Mesendoderm (in vitro differentiated cells): ENCODE measurements around the gene ERG.

Experiments
- DNase-seq: peaks from one replicate; pipeline ENCODE4 v3.0.0; 2013
- H2AK5ac ChIP-seq: 2 replicates; pipeline ENCODE4 v1.6.1; 2013; ENCODE audit warnings: low read length, inconsistent platforms
- H2BK120ac ChIP-seq: 2 replicates; pipeline ENCODE4 v1.6.1; 2013; ENCODE audit warnings: low read depth, mild to moderate bottlenecking, low read length, moderate library complexity, mixed read lengths
- H2BK15ac ChIP-seq: replicated peaks from 2 replicates; pipeline ENCODE4 v1.6.1; 2013; ENCODE audit warnings: low read depth, mild to moderate bottlenecking, moderate library complexity
- H2BK5ac ChIP-seq: 2 replicates; pipeline ENCODE4 v1.6.1; 2013; ENCODE audit warnings: low read length, inconsistent platforms
- H3K18ac ChIP-seq: 2 replicates; pipeline ENCODE4 v1.6.1; 2013; ENCODE audit warnings: mild to moderate bottlenecking, low read length, mixed read lengths
- H3K23ac ChIP-seq: one replicate; pipeline ENCODE4 v1.6.1; 2013; ENCODE audit warnings: low read length
- H3K27ac ChIP-seq: 2 replicates; pipeline ENCODE4 v1.5.1; 2013; ENCODE audit warnings: low read depth, mild to moderate bottlenecking, inconsistent platforms, low read length, moderate library complexity
- H3K27me3 ChIP-seq: 2 replicates; pipeline ENCODE4 v1.6.1; 2013; ENCODE audit warnings: low read length, control low read depth, mild to moderate bottlenecking, inconsistent platforms; ENCODE audit not compliant: insufficient read depth, poor library complexity
- H3K36me3 ChIP-seq: 2 replicates; pipeline ENCODE4 v1.6.1; 2013; ENCODE audit warnings: low read length, inconsistent platforms; ENCODE audit not compliant: control insufficient read depth, insufficient read depth
- H3K4ac ChIP-seq: one replicate; pipeline ENCODE4 v1.6.1; 2013; ENCODE audit warnings: low read depth, mild to moderate bottlenecking, low read length, moderate library complexity
- H3K4me1 ChIP-seq: 2 replicates; pipeline ENCODE4 v1.6.1; 2013; ENCODE audit warnings: low read depth, low read length, inconsistent platforms; ENCODE audit not compliant: control insufficient read depth
- H3K4me2 ChIP-seq: 2 replicates; pipeline ENCODE4 v1.6.1; 2013; ENCODE audit warnings: low read length
- H3K4me3 ChIP-seq: 2 replicates; pipeline ENCODE4 v1.5.1; 2013; ENCODE audit warnings: mild to moderate bottlenecking, low read length
- H3K56ac ChIP-seq: one replicate; pipeline ENCODE4 v1.6.1; 2013; ENCODE audit warnings: low read length
- H3K79me1 ChIP-seq: 2 replicates; pipeline ENCODE4 v1.6.1; 2013; ENCODE audit warnings: low read length, inconsistent platforms
- H3K79me2 ChIP-seq: 2 replicates; pipeline ENCODE4 v1.6.1; 2013; ENCODE audit warnings: mild to moderate bottlenecking, low read length; ENCODE audit not compliant: control insufficient read depth, insufficient read depth
- H3K9ac ChIP-seq: 2 replicates; pipeline ENCODE4 v1.6.1; 2013; ENCODE audit warnings: low read length, inconsistent platforms
- H4K5ac ChIP-seq: one replicate; pipeline ENCODE4 v1.6.1; 2013; ENCODE audit warnings: low read length
- H4K8ac ChIP-seq: one replicate; pipeline ENCODE4 v1.6.1; 2013; ENCODE audit warnings: low read depth, mild to moderate bottlenecking, control low read depth, low read length, moderate library complexity
- WGBS: extraction: QIAGEN DNeasy Blood & Tissue Kit; methylation state at CpG from one replicate; pipeline ENCODE4 v1.1.7; 2013; ENCODE audit warnings: low lambda C conversion rate, missing lambda C conversion rate; ENCODE audit not compliant: insufficient coverage; ENCODE audit errors: extremely low coverage; 5-methylcytosine and 5-hydroxymethylcytosine counted together

Gene ERG

DNA sequence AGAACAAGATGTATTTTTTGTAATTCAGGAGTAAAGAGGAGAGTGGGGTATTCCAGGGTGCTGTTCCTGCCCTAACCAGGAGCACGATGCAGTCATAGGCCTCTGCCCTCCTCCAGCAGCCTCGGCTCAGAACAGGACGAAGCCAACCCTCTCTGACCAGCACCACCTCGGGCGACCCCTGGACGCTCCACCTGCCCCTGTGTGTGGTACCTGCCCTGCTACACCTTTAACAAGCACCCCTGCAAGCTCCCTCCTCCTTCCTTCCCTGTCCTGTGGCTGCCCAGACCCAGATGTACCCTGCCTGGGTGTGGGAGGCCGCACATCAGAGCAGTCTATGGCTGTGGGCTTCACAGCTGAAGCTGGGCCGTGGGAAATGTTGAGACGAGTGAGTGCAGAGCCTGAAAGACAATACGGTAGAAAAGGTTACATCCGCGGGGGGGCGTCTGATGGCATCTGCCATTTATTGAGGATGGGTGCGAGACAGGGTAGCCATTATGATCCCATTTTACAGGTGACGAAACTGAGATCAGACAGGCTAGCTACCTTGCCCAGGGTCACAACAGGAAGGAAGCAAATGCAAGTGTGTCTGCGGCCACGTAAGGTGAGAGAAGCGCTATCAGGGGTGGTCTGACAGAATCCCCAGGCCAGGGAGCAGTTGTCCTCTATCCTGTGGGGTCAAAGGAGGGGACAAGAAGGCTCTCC lies 4.6 kb downstream of the ERG start:
- H3K4me1 ChIP-seq: peaks cover 2% of the 10 kb centered on the region
- no peaks in the 10 kb centered on the region for H3K79me1 ChIP-seq
- no peak overlapping the region for H3K23ac ChIP-seq
- no peaks in the 10 kb centered on the region for H3K27me3 ChIP-seq
- no peak overlapping the region for H3K56ac ChIP-seq
- no peak overlapping the region for H2BK5ac ChIP-seq
- no peaks in the 10 kb centered on the region for H3K36me3 ChIP-seq
- H3K18ac ChIP-seq: no peak overlapping the region
- no peak overlapping the region for H2AK5ac ChIP-seq
- H4K8ac ChIP-seq: no peak overlapping the region
- WGBS: no CpG with 5 or more reads among the region's 18 CpGs
- no peaks in the 10 kb centered on the region for H3K79me2 ChIP-seq
- DNase-seq: no peak
- no peak overlapping the region for H3K9ac ChIP-seq
- no peak overlapping the region for H3K4ac ChIP-seq
- no peak overlapping the region for H2BK15ac ChIP-seq
- no peak overlapping the region for H3K27ac ChIP-seq
- no peak overlapping the region for H4K5ac ChIP-seq
- H3K4me2 ChIP-seq: no peak overlapping the region
- H2BK120ac ChIP-seq: no peak overlapping the region
- H3K4me3 ChIP-seq: no peak overlapping the region

DNA sequence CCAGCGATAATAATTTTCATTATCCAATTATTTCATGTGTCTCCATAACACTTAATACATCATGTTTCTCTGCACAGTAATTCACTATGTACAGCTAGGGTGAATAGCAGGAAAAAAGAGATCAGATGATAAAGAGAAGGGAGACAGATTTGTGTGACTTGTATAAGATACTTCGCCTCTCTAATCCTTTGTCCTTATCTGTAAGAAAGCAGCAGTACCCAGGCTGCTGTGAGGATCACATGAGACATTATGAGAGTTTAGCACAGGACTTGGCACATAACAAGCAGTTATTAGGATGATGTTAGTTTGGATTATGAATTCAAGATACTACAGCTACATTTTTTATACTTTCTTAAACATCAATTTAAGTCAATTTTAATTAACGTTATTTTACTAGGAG lies 6.3 kb downstream of the ERG start:
- Histone ChIP-seq H3K36me3 (no peaks in the 10 kb centered on the region), H3K18ac (no peak overlapping the region), H3K4me1 (peaks cover 2% of the 10 kb centered on the region), H4K5ac (no peak overlapping the region), H3K4ac (no peak overlapping the region), H2BK5ac (no peak overlapping the region), H2BK15ac (no peak overlapping the region), H4K8ac (no peak overlapping the region), H2AK5ac (no peak overlapping the region), H3K23ac (no peak overlapping the region), H3K4me2 (no peak overlapping the region), H3K56ac (no peak overlapping the region), H3K79me1 (no peaks in the 10 kb centered on the region), H3K9ac (no peak overlapping the region), H3K27ac (no peak overlapping the region), H2BK120ac (no peak overlapping the region), H3K79me2 (no peaks in the 10 kb centered on the region), H3K4me3 (no peak overlapping the region), H3K27me3 (no peaks in the 10 kb centered on the region)
- DNase-seq: no peak
- WGBS: no CpG with 5 or more reads among the region's 3 CpGs

DNA sequence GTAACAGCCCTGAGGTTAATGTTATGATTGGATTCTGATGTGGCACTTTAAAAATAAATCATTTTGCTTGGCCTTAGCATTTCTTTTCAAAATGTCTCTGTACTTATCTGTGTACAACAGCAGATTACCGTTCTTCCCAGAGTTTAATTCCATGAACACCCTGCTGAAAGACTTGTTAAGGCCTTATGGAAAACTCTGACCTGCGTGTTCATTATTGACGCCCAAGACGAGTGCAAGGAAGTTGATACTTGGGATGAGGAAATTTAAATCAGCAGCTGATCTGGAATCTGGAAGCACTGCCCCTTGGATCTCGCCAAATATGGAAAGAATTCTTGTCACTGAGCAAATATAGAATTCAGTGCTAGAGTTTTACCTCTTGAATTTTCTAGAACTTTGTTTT lies 6.7 kb downstream of the ERG start:
- H4K5ac ChIP-seq: no peak overlapping the region
- no peaks in the 10 kb centered on the region for H3K27me3 ChIP-seq
- no peaks in the 10 kb centered on the region for H3K79me2 ChIP-seq
- no peak overlapping the region for H3K4me2 ChIP-seq
- no peak overlapping the region for H3K4ac ChIP-seq
- H2BK15ac ChIP-seq: no peak overlapping the region
- H3K36me3 ChIP-seq: no peaks in the 10 kb centered on the region
- no peaks in the 10 kb centered on the region for H3K79me1 ChIP-seq
- H2BK120ac ChIP-seq: no peak overlapping the region
- no peak overlapping the region for H3K18ac ChIP-seq
- no peak overlapping the region for H3K56ac ChIP-seq
- H4K8ac ChIP-seq: no peak overlapping the region
- H3K4me1 ChIP-seq: peaks cover 2% of the 10 kb centered on the region
- H3K27ac ChIP-seq: no peak overlapping the region
- DNase-seq: no peak
- H3K23ac ChIP-seq: no peak overlapping the region
- H3K9ac ChIP-seq: no peak overlapping the region
- H2BK5ac ChIP-seq: no peak overlapping the region
- WGBS: no CpG with 5 or more reads among the region's 5 CpGs
- no peak overlapping the region for H3K4me3 ChIP-seq
- H2AK5ac ChIP-seq: no peak overlapping the region

DNA sequence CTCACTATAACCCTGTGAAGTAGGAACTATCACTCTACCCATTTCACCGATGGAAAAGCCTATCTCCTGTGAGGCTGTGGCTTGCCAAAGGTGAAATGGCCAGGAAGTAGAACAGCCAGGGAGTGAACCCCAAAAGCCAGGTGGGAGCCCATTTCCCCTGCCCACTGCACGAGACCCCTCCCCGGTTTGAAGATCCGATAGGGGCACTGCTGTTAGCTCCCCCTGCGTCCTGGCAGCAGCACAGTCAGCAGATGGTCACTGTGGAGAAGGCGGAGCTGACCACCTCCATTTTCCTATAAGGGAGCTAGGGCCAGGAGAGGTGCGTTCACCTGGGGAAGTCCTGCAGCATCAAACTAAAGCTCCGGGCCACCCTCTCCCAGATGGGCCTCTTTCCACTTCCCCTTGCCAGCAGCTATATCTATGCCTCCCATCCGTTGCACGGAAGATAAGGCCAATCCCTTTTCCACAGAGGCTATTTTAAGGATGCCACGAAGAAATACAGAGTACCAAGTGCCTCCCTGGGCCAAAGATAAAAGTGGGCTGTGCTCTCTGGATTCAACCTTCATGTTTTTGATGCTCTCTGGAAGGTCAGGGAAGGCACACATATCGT lies 7.8 kb downstream of the ERG start:
- no peak overlapping the region for H3K4me2 ChIP-seq
- no peak overlapping the region for H2AK5ac ChIP-seq
- peaks cover 2% of the 10 kb centered on the region for H3K4me1 ChIP-seq
- H3K27ac ChIP-seq: no peak overlapping the region
- H2BK5ac ChIP-seq: no peak overlapping the region
- no peak overlapping the region for H4K8ac ChIP-seq
- no peak overlapping the region for H3K4ac ChIP-seq
- no peak overlapping the region for H3K4me3 ChIP-seq
- H4K5ac ChIP-seq: no peak overlapping the region
- H3K56ac ChIP-seq: no peak overlapping the region
- no peaks in the 10 kb centered on the region for H3K36me3 ChIP-seq
- no peak overlapping the region for H3K18ac ChIP-seq
- no peaks in the 10 kb centered on the region for H3K79me2 ChIP-seq
- WGBS: no CpG with 5 or more reads among the region's 12 CpGs
- no peaks in the 10 kb centered on the region for H3K79me1 ChIP-seq
- no peak overlapping the region for H2BK120ac ChIP-seq
- H3K23ac ChIP-seq: no peak overlapping the region
- no peaks in the 10 kb centered on the region for H3K27me3 ChIP-seq
- H3K9ac ChIP-seq: no peak overlapping the region
- no peak for DNase-seq
- no peak overlapping the region for H2BK15ac ChIP-seq

DNA sequence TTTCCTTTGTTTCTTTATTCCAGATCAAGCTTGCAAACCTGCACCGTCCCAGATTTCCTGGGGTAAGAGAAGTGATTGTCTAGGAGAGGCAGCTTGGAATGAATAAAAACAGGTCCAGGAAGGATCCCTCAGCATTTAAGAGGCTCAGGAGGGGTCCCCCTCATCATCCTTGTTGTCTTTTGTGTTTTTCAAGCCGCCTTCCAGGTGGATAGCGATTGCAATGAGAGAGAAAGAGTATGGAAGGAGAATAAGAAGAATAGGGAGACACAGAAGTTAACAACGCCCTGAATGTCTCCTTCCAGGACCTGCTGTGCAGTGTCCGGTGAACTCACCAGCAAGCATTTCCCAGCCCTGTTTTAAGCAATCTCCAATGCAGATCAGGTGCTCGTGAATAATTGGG lies 8.5 kb downstream of the ERG start:
- H3K4me2 ChIP-seq: no peak overlapping the region
- H3K4me3 ChIP-seq: no peak overlapping the region
- no peaks in the 10 kb centered on the region for H3K36me3 ChIP-seq
- no peak overlapping the region for H4K5ac ChIP-seq
- no peak overlapping the region for H3K9ac ChIP-seq
- no peaks in the 10 kb centered on the region for H3K79me2 ChIP-seq
- WGBS: no CpG with 5 or more reads among the region's 6 CpGs
- H4K8ac ChIP-seq: no peak overlapping the region
- no peak overlapping the region for H2BK5ac ChIP-seq
- no peak overlapping the region for H3K56ac ChIP-seq
- H2BK15ac ChIP-seq: no peak overlapping the region
- H2BK120ac ChIP-seq: no peak overlapping the region
- no peak overlapping the region for H3K18ac ChIP-seq
- no peaks in the 10 kb centered on the region for H3K27me3 ChIP-seq
- no peak overlapping the region for H3K4ac ChIP-seq
- H3K27ac ChIP-seq: no peak overlapping the region
- H3K79me1 ChIP-seq: no peaks in the 10 kb centered on the region
- peaks cover 2% of the 10 kb centered on the region for H3K4me1 ChIP-seq
- no peak overlapping the region for H3K23ac ChIP-seq
- H2AK5ac ChIP-seq: no peak overlapping the region
- DNase-seq: no peak

DNA sequence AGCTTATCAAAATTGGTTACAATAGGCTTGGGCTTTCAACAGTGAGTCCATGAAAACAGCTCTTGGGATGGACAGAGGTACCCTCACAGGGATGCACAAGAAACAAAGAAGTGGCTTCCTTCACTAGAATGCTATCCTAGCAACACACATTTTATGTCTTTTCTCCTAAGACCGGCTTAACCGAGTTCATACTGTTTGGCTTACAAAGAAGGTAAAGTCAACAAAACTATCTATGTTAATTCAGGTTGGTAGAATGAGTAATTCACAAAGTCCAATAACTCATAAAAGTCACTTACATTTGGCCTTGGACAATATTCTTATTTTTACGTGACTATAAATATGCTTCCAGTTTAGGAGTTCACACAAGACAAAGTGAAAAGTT lies 9.0 kb downstream of the ERG start:
- H3K4me1 ChIP-seq: peaks cover 2% of the 10 kb centered on the region
- no peak overlapping the region for H3K4me2 ChIP-seq
- H4K8ac ChIP-seq: no peak overlapping the region
- H3K4me3 ChIP-seq: no peak overlapping the region
- H3K9ac ChIP-seq: no peak overlapping the region
- no peak overlapping the region for H2BK5ac ChIP-seq
- no peaks in the 10 kb centered on the region for H3K79me2 ChIP-seq
- H3K18ac ChIP-seq: no peak overlapping the region
- H2BK120ac ChIP-seq: no peak overlapping the region
- no peaks in the 10 kb centered on the region for H3K79me1 ChIP-seq
- no peak overlapping the region for H2AK5ac ChIP-seq
- H2BK15ac ChIP-seq: no peak overlapping the region
- H3K4ac ChIP-seq: no peak overlapping the region
- DNase-seq: no peak
- H3K56ac ChIP-seq: no peak overlapping the region
- no peaks in the 10 kb centered on the region for H3K36me3 ChIP-seq
- no peak overlapping the region for H4K5ac ChIP-seq
- H3K23ac ChIP-seq: no peak overlapping the region
- H3K27me3 ChIP-seq: no peaks in the 10 kb centered on the region
- H3K27ac ChIP-seq: no peak overlapping the region
- no CpG with 5 or more reads among the region's 3 CpGs for WGBS
